GM23338 (cell line): ENCODE results near the gene KSR2. TPM values are rescaled to one million over a fixed set of nuclear protein-coding genes. Genes with fewer than 3 reads are reported as not detected.

Experiments used
- ATAC-seq: fragments of 200-7000 bp; cut with Tn5 transposase; 3 replicates; pipeline ENCODE4 v1.9.1; 2020
- DNase-seq: peaks from one replicate; pipeline ENCODE4 v3.0.0-alpha.2; 2015; ENCODE audit warnings: low spot score
- H2AFZ ChIP-seq: fragments of 200-600 bp; sonication (generic); 2 replicates; pipeline ENCODE4 v1.8.0; 2016; ENCODE audit warnings: antibody characterized with exemption, mild to moderate bottlenecking, moderate library complexity
- H3F3A ChIP-seq: fragments of 200-600 bp; sonication (generic); replicated peaks from 2 replicates; pipeline ENCODE4 v1.8.0; 2017; ENCODE audit warnings: antibody characterized with exemption, mixed run types, low read depth
- H3K27ac ChIP-seq: fragments of 200-600 bp; sonication (generic); 2 replicates; pipeline ENCODE4 v1.6.1; 2016; ENCODE audit warnings: low read depth
- H3K27me3 ChIP-seq: fragments of 200-600 bp; sonication (generic); 2 replicates; pipeline ENCODE4 v1.8.0; 2016; ENCODE audit warnings: mild to moderate bottlenecking, mixed run types, moderate library complexity; ENCODE audit not compliant: insufficient read depth
- H3K36me3 ChIP-seq: fragments of 200-600 bp; sonication (generic); 2 replicates; pipeline ENCODE4 v1.8.0; 2016; ENCODE audit warnings: mild to moderate bottlenecking; ENCODE audit not compliant: insufficient read depth
- H3K4me1 ChIP-seq: fragments of 200-600 bp; sonication (generic); 2 replicates; pipeline ENCODE4 v1.8.0; 2016; ENCODE audit warnings: mild to moderate bottlenecking, moderate library complexity; ENCODE audit not compliant: insufficient read depth
- H3K4me2 ChIP-seq: fragments of 200-600 bp; sonication (generic); 2 replicates; pipeline ENCODE4 v1.7.1; 2017; ENCODE audit warnings: mixed run types
- H3K4me3 ChIP-seq: fragments of 200-600 bp; sonication (generic); 2 replicates; pipeline ENCODE4 v1.6.1; 2016; ENCODE audit warnings: mixed run types
- H3K79me2 ChIP-seq: fragments of 200-600 bp; sonication (generic); replicated peaks from 2 replicates; pipeline ENCODE4 v1.8.0; 2017; ENCODE audit warnings: mild to moderate bottlenecking; ENCODE audit not compliant: insufficient read depth
- H3K9me2 ChIP-seq: fragments of 200-600 bp; sonication (generic); 2 replicates; pipeline ENCODE4 v1.8.0; 2017; ENCODE audit not compliant: insufficient read depth
- H4K20me1 ChIP-seq: fragments of 200-600 bp; sonication (generic); replicated peaks from 2 replicates; pipeline ENCODE4 v1.8.0; 2017; ENCODE audit warnings: mild to moderate bottlenecking; ENCODE audit not compliant: insufficient read depth
- H3K27ac Mint-ChIP-seq: 2 replicates; pipeline ENCODE4 v1.8.0; 2020; ENCODE audit warnings: inconsistent platforms, mild to moderate bottlenecking, moderate library complexity, mixed read lengths
- H3K27me3 Mint-ChIP-seq: 3 replicates; pipeline ENCODE4 v1.8.0; 2022; ENCODE audit warnings: low read depth, mild to moderate bottlenecking, moderate library complexity, mixed read lengths, inconsistent platforms; ENCODE audit not compliant: insufficient read depth, poor library complexity
- H3K36me3 Mint-ChIP-seq: 3 replicates; pipeline ENCODE4 v1.8.0; 2021; ENCODE audit warnings: low read depth, mild to moderate bottlenecking, inconsistent platforms, moderate library complexity, mixed read lengths
- H3K4me1 Mint-ChIP-seq: 3 replicates; pipeline ENCODE4 v1.8.0; 2020; ENCODE audit warnings: mild to moderate bottlenecking, inconsistent platforms, mixed read lengths
- H3K4me3 Mint-ChIP-seq: 3 replicates; pipeline ENCODE4 v1.8.0; 2021; ENCODE audit warnings: moderate library complexity, mild to moderate bottlenecking, inconsistent platforms, mixed read lengths
- H3K9me3 Mint-ChIP-seq: 3 replicates; pipeline ENCODE4 v1.8.0; 2020; ENCODE audit warnings: moderate library complexity, mild to moderate bottlenecking, inconsistent platforms, mixed read lengths
- CREB1 ChIP-seq: fragments of 250-450 bp; sonication (Bioruptor Pico); IDR thresholded peaks from 2 replicates; pipeline ENCODE4 v1.5.0; 2020; ENCODE audit warnings: low read depth, mild to moderate bottlenecking, moderate library complexity
- CTCF ChIP-seq, 2 experiments: fragments of 200-600 bp in 1 of 2; sonication (generic) in 1 of 2; conservative IDR thresholded peaks; 2 replicates each; pipeline versions ENCODE4 v1.5.1 to v1.6.1; 2016 to 2017; ENCODE audit warnings: antibody characterized with exemption in 2 of 2, low read depth in 2 of 2, mild to moderate bottlenecking in 2 of 2, moderate library complexity in 1 of 2
- EZH2 ChIP-seq: fragments of 200-600 bp; sonication (generic); IDR thresholded peaks from one replicate; pipeline ENCODE4 v1.8.0; 2017; ENCODE audit warnings: antibody characterized with exemption, mild to moderate bottlenecking, low read depth; ENCODE audit not compliant: unreplicated experiment
- EZH2phosphoT487 ChIP-seq: fragments of 200-600 bp; sonication (generic); IDR thresholded peaks from one replicate; pipeline ENCODE4 v1.8.1; 2018; ENCODE audit warnings: antibody characterized with exemption; ENCODE audit not compliant: unreplicated experiment
- JUNB ChIP-seq: IDR thresholded peaks from one replicate; pipeline ENCODE4 v1.6.1; 2016; ENCODE audit warnings: antibody characterized with exemption; ENCODE audit not compliant: unreplicated experiment
- POLR2AphosphoS5 ChIP-seq: IDR thresholded peaks from 2 replicates; pipeline ENCODE4 v1.6.1; 2016; ENCODE audit warnings: antibody characterized with exemption, low read depth
- REST ChIP-seq: IDR thresholded peaks from one replicate; pipeline ENCODE4 v1.6.1; 2018; ENCODE audit warnings: antibody characterized with exemption; ENCODE audit not compliant: unreplicated experiment
- STAT1 ChIP-seq: IDR thresholded peaks from one replicate; pipeline ENCODE4 v1.6.1; 2016; ENCODE audit warnings: antibody characterized with exemption; ENCODE audit not compliant: unreplicated experiment
- ZNF114 ChIP-seq: fragments of 250-450 bp; sonication (Bioruptor Pico); IDR thresholded peaks from 2 replicates; pipeline ENCODE4 v1.5.0; 2020; ENCODE audit warnings: mild to moderate bottlenecking, moderate library complexity
- polyA plus RNA-seq: library from polyadenylated mRNA; unstranded; fragments of >200 nt; fragmentation: Nextera tagmentation; extraction: Ambion mirVana; gene quantifications from 2 replicates; pipeline ENCODE4 v1.2.1, GENCODE V29; 2016
- total RNA-seq: library from RNA; depleted of rRNA; stranded (reverse); fragments of >200 nt; shearing (Covaris generic); gene quantifications from 2 replicates; pipeline ENCODE4 v1.2.3, GENCODE V29; 2014
- TF ChIP-seq, protein P1 (sequence below): IDR thresholded peaks from 2 replicates; pipeline ENCODE4 v1.6.1; 2016; ENCODE audit warnings: antibody characterized with exemption

The KSR2 gene
- total and polyA plus RNA-seq, 2 experiments from 2014 or later, result 1.1 to 2.7 TPM

GRCh38 chr12:117538032-117538690 is 430.6 kb downstream of the KSR2 start:
- no peaks in the 10 kb centered on the region for H3K4me1 ChIP-seq
- H3K36me3 Mint-ChIP-seq, result no peaks in the 10 kb centered on the region
- H2AFZ ChIP-seq, result no peak overlapping the region
- no peaks in the 10 kb centered on the region for H4K20me1 ChIP-seq
- no peaks in the 10 kb centered on the region for H3K4me1 Mint-ChIP-seq
- ATAC-seq, result no peak
- no peak for TF ChIP-seq EZH2phosphoT487
- TF ChIP-seq JUNB, result no peak
- TF ChIP-seq ZNF114 (CRISPR knock-in tag), result no peak
- TF ChIP-seq POLR2AphosphoS5, result no peak
- TF ChIP-seq, protein P1, sequence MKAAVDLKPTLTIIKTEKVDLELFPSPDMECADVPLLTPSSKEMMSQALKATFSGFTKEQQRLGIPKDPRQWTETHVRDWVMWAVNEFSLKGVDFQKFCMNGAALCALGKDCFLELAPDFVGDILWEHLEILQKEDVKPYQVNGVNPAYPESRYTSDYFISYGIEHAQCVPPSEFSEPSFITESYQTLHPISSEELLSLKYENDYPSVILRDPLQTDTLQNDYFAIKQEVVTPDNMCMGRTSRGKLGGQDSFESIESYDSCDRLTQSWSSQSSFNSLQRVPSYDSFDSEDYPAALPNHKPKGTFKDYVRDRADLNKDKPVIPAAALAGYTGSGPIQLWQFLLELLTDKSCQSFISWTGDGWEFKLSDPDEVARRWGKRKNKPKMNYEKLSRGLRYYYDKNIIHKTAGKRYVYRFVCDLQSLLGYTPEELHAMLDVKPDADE, result no peak
- TF ChIP-seq EZH2, result no peak
- no peak for TF ChIP-seq STAT1
- no peak for TF ChIP-seq CREB1 (CRISPR knock-in tag)
- TF ChIP-seq CTCF (conservative IDR thresholded peaks at IDR 0.05; ENCODE audit: low read depth in 2 of 2), result no peak
- no peak for TF ChIP-seq REST
- DNase-seq, result no peak
- H3K4me2 ChIP-seq, result no peak overlapping the region
- H3K4me3 Mint-ChIP-seq, result no peak overlapping the region
- no peaks in the 10 kb centered on the region for H3F3A ChIP-seq
- no peaks in the 10 kb centered on the region for H3K27me3 ChIP-seq
- H3K79me2 ChIP-seq, result no peaks in the 10 kb centered on the region
- H3K27me3 Mint-ChIP-seq, result peaks cover 6% of the 10 kb centered on the region
- H3K9me2 ChIP-seq, result no peaks in the 10 kb centered on the region
- H3K4me3 ChIP-seq, result no peak overlapping the region
- no peak overlapping the region for H3K27ac Mint-ChIP-seq
- no peaks in the 10 kb centered on the region for H3K9me3 Mint-ChIP-seq
- no peaks in the 10 kb centered on the region for H3K36me3 ChIP-seq
- no peak overlapping the region for H3K27ac ChIP-seq
